ENCODE data around the gene TAF1B.
"Not testable (repeated sequence)": the region's sequence is repeated elsewhere in the genome, so short reads cannot be mapped to it uniquely, and the experiment has no call there.

Gene TAF1B

DNA sequence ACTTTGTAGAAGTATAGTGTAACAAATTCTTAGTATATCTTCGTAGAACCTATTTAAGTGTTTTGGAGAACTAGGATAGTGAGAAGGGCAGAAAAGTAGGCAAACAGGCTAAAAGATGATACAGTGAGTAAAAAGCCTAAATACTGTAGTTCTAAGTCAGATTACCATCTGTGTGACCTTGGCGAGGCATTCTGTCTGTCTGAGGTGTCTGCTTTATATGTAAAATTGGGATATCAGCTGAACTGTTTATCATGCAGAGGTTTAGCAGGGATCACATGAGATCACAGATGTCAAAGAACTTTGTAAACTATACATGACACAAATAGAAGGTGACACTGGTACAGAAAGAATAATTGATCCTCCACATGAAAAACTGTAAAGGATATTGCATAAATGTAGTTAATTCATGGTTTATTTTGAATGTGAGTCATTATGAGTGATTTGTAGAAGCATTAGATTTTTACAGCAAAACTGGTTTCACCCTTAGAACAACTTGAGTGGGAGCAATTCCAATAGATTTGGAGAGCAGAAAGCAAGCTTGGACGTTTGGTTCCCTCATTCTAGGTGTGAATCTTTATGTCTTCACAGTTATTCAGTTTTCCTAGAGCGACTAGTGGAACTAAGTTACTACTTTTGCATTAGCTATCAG is 41.9 kb downstream of the TAF1B start:
- no peak for DNase-seq

DNA sequence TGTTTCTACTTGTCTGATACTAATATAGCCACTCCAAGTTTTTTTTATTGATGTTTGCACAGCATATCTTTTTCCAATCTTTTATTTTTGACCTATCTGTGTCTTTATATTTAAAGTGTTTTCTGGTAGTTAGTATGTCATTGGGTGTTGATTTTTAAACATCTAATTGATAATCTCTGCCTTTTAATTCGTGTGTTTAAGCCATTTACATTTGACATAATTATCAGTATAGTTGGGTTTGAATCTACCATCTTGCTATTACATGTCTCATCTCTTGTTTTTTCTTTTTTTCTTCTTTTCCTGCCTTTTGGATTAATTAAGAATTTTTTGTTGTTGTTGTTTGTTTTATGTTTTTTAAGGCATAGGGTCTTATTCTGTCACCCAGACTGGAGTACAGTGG is 44.2 kb downstream of the TAF1B start:
- DNase-seq, result no peak

DNA sequence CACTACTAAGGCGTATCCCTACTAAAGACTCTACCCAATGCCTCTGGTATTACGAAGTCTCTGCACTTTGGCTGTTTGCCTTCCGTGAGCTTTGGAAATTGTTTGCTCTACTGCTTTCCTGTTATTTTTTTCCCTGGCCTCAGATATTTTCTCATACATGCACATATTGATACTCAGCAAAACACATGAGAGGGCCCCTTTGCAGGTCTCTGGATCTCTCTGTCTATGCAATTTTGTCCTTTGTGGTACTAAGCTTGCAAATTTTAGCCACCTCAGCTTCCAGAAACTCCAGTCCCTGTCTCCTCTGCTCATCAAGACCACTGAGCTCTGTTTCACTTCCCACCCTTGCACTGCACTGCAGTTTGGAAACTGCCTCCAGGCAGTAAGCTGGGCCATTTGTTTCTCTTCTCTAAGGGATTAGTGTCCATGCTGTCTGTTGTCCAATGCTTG is 46.6 kb downstream of the TAF1B start:
- DNase-seq, result no peak

DNA sequence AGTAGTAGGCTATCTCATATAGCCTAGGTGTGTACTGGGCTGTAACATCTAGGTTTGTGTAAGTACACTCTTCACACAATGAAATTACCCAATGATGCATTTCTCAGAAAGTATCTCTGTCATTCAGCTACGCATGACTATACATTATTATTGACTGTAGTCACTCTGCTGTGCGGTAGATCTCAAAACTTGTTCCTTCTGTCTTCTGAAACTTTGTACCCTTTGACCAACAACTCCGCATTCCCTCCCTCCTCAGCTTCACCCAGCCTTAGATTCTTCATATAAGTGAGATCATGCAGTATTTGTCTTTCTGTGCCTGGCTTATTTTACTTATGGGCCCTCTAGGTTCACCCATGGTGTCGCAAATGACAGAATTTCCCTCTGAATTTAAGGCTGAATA is 49.0 kb downstream of the TAF1B start:
- DNase-seq, result no peak

DNA sequence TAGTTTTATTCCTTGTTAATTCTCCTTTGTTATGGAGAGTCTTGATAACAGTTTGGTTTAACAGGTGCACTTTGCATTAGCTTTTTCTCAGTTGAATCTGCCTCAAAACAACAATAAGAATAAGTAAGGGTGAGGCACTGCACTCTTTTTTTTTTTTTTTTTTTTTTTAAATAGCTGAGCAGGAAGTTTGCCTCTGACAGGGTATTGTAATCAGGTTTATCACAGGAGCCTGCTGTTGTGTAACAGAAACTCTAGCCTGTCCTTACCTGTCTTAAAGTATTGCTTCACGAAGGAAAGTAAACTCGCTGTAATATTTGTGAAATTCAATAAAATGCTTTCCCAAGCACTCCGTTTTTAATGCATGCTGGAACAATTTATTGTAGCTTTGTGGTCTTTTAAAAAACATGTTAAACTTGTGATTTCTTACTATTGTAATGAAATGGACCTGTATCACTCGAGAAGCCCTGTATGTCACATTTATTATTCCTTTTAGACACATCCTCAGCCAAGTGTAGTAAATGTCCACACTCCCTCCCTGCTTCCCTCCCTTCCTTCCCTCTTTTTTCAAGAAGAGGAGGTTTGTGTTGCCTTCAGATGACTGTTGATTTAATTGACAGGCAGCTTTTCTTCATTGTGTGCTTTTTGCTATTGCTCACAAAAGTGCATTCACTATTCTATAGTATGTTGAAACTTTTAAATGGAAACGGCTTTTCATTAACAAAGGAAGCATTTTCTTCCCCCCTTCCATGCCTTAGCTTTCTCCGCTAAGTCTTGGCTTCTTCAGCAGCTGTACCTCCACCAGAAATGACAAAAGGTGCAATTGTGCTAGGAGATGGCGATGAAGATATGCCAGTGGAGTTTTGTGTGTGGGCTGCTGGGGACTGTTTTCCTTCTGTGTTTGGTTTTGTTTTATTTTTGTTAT is 52.7 kb downstream of the TAF1B start:
- DNase-seq, result no peak

DNA sequence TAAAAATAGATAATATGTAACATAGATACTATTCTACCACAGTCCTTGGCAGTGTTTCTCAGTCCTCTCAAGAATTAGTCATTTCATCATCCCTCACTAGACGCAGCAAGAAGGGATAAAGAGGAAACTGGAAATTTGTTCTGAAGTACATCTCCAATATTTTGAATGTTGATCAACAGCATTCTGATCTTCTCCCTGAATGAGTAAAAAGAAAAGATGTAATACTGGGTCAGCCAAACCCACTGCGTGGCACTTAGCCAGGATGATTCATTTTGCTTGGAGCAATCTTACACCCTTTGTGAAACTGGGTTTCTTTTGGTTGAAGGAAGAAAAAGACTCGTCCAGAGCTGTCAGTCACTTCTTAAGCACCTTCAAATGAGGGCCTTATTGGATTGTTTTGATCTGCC is 54.1 kb downstream of the TAF1B start:
- no peak for DNase-seq

DNA sequence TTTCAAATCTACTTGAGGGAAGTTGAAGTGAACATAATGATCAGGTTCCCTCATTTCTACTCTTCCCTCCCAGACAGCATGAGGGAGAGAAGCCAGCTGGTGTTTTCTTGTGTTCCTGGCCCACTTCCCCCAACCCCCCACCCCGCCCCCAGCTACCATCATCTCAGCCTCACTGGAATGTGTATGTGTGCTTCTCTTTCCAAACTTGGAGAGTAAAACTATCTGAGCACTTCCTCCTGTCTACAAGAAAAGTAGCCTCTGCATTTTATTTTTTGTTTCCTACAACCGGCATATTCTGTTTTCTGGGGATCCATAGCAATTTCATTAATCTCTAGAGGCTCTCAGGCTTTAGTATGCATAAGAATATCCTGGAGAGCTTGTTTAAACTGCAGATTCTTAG is 54.6 kb downstream of the TAF1B start:
- DNase-seq, result no peak

DNA sequence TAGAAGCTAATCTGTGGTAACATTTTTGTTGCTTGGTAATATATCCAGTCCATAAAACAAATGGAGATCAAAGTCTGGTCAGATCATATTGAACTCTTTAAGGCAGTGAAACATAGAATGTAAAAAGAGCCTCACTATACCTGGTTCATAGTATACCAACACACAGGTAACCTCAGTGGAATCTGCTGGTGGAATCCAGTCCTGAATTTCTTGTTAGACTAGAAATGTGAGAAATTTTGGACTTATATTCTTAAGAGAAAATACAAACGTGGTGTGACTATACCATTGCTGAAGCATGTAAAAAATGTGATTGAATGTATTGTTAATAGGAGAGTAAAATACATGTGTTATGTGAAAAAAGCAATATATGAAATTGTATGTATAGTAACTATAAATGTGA is 62.1 kb downstream of the TAF1B start:
- no peak for DNase-seq

DNA sequence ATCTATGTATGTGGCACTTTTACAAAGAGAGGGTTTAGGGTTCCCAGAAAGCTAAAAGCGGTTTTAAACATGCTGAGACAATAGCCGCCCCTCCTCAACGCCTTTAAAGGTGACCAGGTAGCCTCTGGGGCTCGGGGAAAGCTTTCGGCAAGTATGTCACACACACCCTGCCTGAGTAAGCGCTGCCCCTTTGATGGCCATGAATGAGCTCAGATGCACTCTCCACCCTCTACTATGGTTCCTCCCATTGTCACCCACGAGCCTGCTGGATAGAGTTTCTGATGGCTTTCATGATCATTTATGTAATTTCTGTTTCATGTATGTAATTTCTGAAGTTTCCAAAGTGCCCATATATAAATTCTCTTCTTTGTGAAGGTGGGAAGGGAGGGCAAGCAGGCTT is 64.1 kb downstream of the TAF1B start:
- no peak for DNase-seq

DNA sequence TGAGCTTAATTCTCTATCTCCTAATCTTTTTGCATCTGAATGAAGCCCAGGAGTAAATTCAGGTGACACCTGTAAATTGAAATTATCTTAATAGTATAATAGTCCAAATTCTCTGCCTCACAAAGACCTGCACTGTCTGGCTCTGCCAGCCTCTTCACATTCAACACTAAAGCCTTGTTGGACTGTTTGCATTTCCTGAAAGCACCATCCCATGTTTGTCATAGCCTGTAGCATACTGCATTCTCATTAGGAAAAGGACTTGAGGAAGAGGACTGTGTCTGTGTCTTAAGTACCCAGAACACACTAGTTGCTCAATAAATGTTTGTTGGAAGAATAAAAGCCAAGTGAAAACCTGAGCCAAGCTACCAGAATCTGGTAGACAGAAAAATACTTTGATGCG is 65.4 kb downstream of the TAF1B start:
- DNase-seq, result no peak

DNA sequence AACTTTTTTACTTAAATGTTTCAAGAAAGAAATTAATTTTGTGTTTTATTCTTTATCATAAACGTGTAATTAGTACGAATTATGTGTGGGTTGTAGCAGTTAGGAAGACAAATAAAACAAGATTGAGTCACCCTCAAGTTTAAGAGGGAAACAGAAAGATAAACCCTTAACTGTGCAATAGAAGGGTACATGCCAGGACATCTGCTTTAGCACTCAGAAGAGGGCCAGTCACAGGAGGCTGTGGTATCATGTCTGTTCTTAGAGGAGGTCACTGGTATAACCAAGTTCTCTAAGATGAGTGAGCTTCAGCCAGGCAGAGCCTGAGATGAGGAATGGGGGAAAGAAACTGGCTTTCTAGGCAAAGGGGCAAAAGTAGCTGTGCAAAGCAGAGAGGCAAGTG is 65.8 kb downstream of the TAF1B start:
- DNase-seq, result no peak

DNA sequence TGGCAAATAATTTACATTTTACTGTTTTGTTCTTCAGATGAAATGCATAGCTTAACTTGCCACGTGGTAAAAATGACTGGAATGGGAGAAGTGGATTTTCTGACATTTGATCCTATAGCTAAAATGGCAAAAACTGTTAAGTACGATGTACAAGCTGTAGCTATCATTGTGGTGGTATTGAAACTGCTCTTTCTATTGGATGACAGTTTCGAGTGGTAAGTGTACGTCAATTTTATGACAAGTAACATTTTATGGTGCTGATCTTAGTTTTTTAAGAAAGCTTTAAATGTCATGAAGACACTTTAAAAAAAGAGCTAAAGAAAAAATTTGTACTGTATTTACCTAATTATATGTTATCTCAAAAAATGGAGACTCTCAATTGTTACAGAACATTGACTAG is 67.4 kb downstream of the TAF1B start:
- no peak for DNase-seq

DNA sequence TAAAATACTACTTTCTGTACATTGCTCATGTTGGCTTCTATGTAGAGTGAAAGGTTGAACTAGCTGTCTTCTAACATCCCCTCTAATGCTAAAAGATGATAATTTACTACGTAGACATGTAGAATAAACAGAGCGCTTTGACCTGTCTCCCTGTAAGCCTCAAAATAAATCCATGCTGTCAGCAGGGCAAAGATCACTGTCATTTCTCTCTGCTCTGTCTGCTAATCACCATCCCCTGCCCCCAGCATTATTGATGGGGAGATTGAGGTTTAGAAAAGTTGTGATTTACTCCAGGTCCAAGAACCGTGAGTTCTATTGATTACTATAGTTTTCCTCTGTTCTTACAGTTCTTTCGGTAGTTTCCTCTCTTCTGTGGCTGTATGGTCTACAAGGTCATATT is 69.2 kb downstream of the TAF1B start:
- DNase-seq, result no peak

DNA sequence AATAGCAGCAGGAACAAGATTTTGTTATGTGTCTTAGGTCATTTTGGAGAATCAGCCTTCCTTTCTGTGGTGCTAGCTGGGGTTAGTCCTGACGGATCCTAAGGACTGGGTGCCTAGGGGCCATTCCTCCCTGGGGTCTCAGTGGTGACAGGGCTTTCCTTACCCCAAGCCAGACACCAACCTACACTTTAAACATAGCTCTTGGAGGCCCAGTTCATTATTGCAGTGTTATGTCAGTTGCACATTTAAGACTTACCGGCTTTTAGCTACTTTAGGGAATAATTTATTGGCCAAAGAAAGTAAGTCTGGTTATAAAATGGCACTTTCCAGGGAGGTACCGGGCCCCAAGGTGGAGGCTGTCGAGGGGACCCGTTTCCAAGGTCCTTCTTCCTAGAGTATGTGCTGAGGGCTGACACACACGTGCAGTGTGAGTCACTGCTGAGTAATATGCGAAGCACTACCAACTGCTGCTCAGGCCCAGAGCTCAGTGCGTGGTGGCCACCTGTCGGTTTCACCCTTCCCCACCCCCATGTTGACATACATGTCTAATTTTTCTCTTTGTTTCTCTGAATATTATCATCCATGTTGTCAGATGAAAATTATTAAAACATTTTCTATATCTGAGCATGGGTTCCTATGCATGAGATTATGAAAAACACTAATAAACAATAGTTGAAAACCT is 71.3 kb downstream of the TAF1B start:
- no peak for DNase-seq

DNA sequence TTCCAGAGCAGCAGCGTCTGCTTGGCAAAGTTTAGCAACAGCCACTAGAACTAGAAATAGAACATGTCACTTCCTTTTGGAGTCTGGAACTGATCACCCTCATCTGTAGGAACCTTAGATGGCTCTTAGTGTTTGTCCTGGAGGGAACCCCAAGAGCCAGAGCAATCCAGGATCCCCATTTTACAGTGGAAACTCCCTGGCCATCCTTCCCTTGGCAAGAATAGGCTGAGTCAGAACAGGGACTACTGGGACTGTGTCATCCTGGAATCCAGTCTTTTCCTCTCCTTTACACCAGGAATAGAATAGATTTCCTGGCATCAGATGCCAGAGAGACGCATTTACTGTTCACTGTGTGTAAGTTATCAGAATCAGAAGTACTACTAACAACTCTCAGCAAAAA is 75.0 kb downstream of the TAF1B start:
- DNase-seq, result no peak

DNA sequence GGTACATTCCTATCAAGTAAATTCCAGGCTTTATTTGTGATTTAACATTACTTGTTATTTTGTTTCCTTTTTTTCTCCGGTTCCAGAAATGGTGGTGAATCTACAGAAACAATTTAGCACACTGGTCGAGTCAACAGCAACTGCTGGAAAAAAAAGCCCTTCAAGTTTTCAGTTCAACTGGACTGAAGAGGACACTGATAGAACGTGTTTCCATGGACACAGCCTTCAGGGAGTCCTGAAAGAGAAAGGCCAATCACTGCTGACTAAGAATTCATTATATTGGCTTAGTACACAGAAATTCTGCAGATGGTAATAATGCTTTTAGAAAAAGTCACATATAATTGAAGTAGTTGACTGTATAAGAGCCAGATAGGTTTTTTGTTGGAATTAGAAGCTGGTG is 76.2 kb downstream of the TAF1B start:
- no peak for DNase-seq

DNA sequence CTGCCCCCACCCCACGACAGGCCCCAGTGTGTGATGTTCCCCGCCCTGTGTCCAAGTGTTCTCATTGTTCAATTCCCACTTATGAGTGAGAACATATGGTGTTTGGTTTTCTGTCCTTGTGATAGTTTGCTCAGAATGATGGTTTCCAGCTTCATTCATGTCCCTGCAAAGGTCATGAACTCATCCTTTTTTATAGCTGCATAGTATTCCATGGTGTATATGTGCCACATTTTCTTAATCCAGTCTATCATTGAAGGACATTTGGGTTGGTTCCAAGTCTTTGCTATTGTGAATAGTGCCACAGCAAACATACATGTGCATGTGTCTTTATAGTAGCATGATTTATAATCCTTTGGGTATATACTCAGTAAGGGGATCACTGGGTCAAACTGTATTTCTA is 83.7 kb downstream of the TAF1B start:
- not testable (repeated sequence) for DNase-seq

DNA sequence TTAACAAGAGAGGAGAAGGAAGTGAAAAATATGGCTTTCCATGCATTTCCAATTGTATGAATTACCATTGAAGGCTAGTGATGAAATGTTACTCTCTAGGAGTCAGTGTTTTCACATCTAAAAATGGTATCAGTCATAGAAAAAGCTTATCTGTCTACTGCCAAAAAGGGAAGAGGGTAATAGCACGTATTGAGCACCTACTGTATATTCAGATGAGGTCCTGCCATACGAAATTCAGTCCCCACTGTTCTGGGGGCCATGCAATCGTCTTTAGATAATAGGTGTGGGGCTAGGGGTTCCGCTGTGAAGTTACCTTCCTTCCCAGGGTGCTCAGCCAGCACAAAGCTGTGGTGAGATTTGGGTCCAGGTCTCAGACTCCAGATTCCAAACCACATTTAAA is 94.0 kb downstream of the TAF1B start:
- no peak for DNase-seq

DNA sequence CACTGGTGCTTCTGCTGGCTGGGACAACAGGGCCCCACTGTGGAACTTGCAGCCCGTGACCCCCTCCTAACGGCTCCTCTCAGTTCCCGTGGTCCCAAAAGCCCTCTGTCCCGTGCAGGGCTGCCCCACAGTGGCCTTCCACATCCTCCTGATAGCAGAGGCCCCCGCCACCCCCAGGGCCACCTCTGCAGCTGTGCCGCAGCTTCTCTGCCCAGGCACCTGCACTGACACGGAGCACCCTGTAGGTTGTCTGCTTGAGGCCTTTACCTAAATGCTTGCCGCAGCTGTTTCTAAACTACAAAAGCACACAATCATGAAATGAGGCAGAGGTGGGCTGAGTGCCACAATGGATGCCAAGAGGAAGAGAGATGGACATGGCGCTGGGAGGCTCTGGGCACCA is 94.7 kb downstream of the TAF1B start:
- no peak for DNase-seq

DNA sequence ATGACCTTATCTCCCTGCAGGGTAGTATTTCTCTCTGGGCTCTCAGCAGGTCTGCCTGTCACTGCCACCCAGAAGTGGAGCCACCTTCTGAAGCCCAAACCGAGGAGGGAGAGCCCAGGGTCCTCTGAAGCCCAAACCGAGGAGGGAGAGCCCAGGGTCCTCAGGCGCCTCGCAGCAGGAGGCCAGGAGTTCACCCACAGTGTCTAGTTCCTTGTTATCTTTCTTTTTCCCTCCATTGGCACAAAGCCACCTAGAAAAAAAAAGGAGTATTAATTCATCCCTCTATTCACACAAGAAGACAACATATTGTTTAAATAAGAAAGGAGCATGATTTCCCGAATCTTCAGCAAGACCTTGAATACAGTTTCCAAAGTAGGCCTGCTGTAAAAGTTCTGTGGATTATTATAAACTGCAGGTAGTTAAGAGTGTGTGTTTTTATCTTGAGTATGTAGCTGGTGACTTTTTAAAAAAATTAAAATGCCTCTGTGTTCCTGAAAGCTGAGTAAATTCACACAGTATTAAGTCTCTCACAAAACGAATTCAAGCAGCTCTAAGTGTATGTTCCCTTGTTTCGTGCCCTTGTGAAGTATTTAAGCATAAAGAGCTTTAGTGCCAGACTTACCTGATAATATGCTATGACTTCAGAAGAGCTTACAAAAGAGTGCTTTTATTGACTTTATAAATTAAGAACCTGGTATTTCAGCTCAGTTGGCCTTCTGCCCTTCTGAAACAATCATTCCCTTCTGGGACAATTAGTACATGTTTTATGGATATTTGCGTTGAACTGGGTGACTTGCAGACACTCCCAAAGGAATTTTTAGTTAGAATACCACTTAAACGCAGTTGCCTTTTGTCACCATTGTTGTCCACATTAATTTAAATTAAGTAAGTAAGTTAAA is 96.6 kb downstream of the TAF1B start:
- no peak for DNase-seq

DNA sequence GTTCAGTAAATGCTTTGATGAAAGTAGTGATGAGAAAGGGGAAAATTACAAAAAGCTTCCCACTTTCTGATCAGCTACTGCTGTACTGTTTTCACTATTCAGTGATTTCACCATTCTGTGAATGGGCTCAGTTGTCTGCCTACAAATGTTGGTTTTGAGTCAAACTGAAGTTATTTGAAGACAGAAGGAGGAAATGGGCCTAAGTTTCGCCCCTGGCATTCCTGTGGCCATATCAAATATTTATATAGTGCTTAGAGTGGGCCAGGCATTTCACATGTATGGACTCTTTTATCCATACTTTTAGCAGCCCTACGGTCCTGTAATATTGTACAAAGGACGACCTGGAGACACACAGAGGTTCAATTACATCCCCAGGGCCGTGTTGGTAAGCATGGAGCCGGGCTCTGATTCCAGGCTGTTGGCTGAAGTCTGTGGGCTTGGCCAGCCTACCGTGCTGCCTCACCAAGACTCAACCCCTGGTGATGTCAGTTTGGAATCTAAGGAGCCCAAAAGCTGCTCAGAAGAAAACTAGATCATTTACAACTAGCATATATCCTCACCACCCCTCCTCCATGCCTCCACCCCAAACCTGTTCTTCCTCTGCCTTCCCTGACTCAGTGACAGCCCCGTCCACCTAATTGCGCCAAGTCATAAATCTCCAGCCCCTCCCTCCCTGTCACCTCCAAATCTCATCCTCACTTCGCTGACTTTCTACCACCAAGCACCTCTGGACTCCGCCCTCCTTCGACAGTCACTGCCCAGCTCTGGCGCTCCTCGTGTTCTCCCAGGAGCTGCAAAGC is 98.1 kb downstream of the TAF1B start:
- no peak for DNase-seq

DNA sequence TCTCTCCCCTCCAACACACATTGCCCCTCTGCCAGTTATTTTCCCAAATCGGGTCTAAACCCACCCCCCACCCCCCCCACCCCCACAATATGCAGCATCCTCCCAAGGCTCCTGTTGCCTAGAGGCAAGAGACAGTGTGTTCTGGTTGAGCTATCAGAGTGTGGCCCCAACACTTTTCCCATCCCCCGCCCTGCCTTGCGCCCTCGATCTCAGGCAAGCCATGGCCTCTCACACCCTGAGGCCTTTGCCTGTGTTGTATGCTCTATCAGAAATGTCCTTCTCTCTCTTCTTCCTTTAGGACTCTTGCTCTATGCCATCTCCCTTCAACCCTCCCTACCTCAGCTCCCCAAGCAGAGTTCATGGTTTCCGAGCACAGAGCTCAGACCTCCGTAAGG is 98.7 kb downstream of the TAF1B start:
- no peak for DNase-seq
